NB4 (cell line): ENCODE measurements around the gene MARS1.
"Not testable (repeated sequence)": the region's sequence is repeated elsewhere in the genome, so short reads cannot be mapped to it uniquely, and the experiment has no call there.

Experiments
- DNase-seq: peaks from one replicate; pipeline ENCODE4 v3.0.0; 2010; ENCODE audit warnings: low read depth
- H3K4me3 ChIP-seq: one replicate; pipeline ENCODE4 v1.5.1; 2011; ENCODE audit warnings: mild to moderate bottlenecking, low read depth, low read length, moderate library complexity
- MYC ChIP-seq: IDR thresholded peaks from 2 replicates; pipeline ENCODE4 v1.6.1; 2011; ENCODE audit warnings: low read depth, low read length
- POLR2A ChIP-seq: IDR thresholded peaks from 2 replicates; pipeline ENCODE4 v1.6.1; 2011; ENCODE audit warnings: mild to moderate bottlenecking; ENCODE audit not compliant: insufficient read length; ENCODE audit errors: extremely low read depth
- TF ChIP-seq, protein P1 (sequence below): IDR thresholded peaks from one replicate; pipeline ENCODE4 v1.5.1; 2012; ENCODE audit warnings: low read depth, low read length
- TF ChIP-seq, protein P2 (sequence below): IDR thresholded peaks from 2 replicates; pipeline ENCODE4 v1.6.1; 2011; ENCODE audit warnings: low read depth, low read length

Gene MARS1

DNA sequence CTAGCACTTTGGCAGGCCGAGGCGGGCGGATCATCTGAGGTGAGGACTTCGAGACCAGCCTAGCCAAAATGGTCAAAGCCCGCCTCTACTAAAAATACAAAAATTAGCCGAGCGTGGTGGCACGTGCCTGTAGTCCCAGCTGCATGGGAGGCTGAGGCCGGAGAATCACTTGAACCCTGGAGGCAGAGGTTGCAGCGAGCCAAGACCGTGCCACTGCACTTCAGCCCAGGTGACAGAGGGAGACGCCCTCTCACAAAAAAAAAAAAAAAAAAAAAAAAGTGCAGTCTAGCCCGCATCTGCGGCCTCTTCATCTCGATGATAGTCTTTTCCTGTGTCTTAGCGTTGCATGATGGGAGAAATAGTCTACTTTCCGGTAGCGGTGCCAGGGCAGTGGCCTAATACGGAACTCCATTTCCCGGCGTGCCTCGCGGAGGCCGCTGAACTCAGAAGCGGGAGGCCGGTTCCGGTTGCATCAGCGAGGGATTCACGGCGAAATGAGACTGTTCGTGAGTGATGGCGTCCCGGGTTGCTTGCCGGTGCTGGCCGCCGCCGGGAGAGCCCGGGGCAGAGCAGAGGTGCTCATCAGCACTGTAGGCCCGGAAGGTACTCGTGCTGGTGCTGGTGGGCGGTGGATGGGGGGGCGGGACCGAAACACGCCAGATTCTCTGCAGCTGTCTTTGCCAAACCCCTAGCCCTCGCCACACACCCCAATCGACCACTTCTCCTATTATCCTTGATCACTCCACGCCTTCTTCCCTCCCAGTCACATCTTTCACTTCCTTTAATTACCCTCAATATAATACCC is at the start of gene MARS1:
Gene MARS1 (plus strand): TSS at position 472 of the 805 bp plus-strand sequence. CDS start 23 bp downstream, at position 495.
- H3K4me3 ChIP-seq: peak within 1 kb of the TSS; percentile 99
- peak; percentile 98 for DNase-seq
- peak; percentile 48 for TF ChIP-seq POLR2A
- TF ChIP-seq, protein P1, sequence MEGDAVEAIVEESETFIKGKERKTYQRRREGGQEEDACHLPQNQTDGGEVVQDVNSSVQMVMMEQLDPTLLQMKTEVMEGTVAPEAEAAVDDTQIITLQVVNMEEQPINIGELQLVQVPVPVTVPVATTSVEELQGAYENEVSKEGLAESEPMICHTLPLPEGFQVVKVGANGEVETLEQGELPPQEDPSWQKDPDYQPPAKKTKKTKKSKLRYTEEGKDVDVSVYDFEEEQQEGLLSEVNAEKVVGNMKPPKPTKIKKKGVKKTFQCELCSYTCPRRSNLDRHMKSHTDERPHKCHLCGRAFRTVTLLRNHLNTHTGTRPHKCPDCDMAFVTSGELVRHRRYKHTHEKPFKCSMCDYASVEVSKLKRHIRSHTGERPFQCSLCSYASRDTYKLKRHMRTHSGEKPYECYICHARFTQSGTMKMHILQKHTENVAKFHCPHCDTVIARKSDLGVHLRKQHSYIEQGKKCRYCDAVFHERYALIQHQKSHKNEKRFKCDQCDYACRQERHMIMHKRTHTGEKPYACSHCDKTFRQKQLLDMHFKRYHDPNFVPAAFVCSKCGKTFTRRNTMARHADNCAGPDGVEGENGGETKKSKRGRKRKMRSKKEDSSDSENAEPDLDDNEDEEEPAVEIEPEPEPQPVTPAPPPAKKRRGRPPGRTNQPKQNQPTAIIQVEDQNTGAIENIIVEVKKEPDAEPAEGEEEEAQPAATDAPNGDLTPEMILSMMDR: peak; percentile 47
- peak; percentile 58 for TF ChIP-seq MYC
- TF ChIP-seq, protein P2, sequence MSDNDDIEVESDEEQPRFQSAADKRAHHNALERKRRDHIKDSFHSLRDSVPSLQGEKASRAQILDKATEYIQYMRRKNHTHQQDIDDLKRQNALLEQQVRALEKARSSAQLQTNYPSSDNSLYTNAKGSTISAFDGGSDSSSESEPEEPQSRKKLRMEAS: peak; percentile 65

DNA sequence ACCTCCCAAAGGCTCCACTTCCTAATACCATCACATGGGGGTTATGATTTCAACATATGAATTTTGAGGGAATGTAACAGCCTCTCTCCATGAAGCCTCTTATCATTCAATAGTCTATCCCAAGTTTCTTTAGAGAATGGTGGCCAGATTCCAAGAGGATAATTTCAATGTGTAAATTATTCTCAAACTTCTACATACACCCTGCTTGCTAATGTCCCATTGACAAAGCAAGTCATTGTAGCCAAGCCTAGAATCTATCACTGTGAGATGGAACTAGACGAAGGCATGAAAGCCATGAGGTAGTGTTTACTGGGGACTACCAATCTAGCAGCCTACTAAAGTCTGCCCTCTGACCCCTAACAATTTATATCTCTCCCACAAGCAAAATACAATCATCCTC is 49.5 kb upstream of the MARS1 start:
- H3K4me3 ChIP-seq: no peak overlapping the region
- TF ChIP-seq, protein P2: no peak
- TF ChIP-seq POLR2A (no peak), MYC (no peak)
- TF ChIP-seq, protein P1: no peak
- DNase-seq: no peak

DNA sequence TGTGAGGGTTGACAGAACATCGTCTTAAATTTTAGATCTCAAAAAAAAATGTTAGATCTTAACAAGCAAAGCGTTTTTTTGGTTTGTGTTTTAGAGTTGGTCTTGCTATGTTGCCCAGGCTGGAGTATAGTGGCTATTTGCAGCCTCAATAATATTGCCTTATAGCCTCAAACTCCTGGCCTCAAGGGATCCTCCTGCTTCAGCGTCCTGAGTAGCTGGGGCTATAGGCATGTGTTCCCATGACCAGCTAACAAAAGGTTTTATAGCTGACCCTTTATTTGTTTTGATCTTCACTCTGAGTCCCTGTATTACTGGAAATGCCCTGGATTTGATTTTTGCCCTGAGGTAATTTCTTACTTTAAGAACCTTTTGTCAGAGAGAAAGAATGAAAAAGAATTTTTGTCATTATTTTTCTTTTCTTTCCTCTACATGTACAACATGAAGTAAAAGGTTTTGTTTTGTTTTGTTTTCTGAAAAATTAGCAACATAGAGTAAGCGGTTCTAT is 48.1 kb upstream of the MARS1 start:
- TF ChIP-seq POLR2A: no peak
- TF ChIP-seq, protein P2: no peak
- TF ChIP-seq MYC: no peak
- TF ChIP-seq, protein P1: no peak
- no peak for DNase-seq
- H3K4me3 ChIP-seq: no peak overlapping the region

DNA sequence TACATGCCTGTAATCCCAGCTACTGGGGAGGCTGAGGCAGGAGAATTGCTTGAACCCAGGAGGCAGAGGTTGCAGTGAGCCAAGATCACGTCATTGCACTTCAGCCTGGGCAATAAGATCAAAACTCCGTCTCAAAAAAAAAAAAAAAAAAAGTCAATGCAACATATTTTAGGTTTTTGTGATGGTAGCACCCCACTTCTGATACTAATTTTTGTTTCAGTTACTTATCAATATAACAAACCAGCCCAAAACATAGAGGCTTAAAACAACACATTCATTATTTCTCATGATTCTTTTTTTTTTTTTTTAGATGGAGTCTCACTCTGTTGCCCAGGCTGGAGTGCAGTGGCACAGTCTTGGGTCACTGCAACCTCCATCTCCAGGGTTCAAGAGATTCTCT is 46.5 kb upstream of the MARS1 start:
- DNase-seq, H3K4me3 ChIP-seq: not testable (repeated sequence)

DNA sequence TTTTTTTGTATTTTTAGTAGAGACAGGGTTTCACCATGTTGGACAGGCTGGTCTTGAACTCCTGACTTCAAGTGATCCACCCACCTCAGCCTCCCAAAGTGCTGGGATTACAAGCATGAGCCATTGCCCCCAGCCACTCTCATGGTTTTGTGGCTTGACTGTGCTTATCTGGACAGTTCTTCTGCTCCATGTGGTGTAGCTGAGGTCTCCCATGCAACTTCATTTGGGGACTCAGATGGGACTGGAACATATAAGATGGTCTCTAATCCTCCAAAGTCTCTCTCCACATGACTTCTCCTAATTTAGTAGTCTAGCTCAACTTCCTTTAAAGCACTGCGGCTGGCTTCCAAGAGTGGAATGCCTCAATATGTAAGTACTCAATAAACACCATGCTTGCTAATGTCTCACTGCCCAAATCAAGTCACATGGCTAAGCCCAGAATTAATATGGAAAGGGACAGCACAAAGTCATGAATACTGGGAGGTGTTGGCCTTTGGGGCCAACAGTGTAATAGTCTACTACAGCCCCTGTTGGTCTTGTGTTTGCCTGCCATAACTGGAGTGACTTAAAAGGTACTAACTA is 45.9 kb upstream of the MARS1 start:
- no peak for DNase-seq
- H3K4me3 ChIP-seq: no peak overlapping the region
- no peak for TF ChIP-seq POLR2A
- TF ChIP-seq, protein P1: no peak
- TF ChIP-seq MYC: no peak
- TF ChIP-seq, protein P2: no peak

DNA sequence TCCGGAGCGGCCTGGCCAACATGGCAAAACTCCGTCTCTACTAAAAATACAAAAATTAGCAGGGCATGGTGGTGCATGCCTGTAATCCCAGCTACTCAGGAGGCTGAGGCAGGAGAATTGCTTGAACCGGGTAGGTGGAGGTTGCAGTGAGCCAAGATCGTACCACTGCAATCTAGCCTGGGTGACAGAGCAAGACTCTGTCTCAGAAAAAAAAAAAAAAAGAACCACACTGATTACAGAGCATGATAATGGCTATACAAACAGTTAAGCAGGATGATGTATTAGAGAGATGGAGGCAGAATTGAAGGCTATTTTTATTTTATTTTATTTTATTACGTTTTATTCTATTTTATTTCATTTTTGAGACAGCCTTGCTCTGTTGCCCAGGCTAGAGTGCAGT is 43.5 kb upstream of the MARS1 start:
- not testable (repeated sequence) for H3K4me3 ChIP-seq, DNase-seq
